Fibroblast of lung (primary cell): ENCODE data around the gene TBC1D14. TPM values are rescaled to one million over a fixed set of nuclear protein-coding genes. Genes with fewer than 3 reads are reported as not detected.
"Not testable (repeated sequence)": the region's sequence is repeated elsewhere in the genome, so short reads cannot be mapped to it uniquely, and the experiment has no call there.

ENCODE experiments used
- DNase-seq, 2 donors: peaks; one replicate each; pipeline versions ENCODE4 v3.0.0 to v3.0.0-alpha.2; 2010; ENCODE audit warnings: low read depth in 2 of 2
- H2AFZ ChIP-seq: 2 replicates; pipeline ENCODE4 v1.5.1; 2012; ENCODE audit warnings: low read length, control low read depth, inconsistent platforms
- H3K27ac ChIP-seq: 2 replicates; pipeline ENCODE4 v1.5.1; 2011; ENCODE audit warnings: low read length, control low read depth; ENCODE audit not compliant: insufficient read depth
- H3K27me3 ChIP-seq: 2 replicates; pipeline ENCODE4 v1.5.1; 2011; ENCODE audit warnings: mild to moderate bottlenecking, low read length; ENCODE audit not compliant: control insufficient read depth, insufficient read depth
- H3K36me3 ChIP-seq: 2 replicates; pipeline ENCODE4 v1.5.1; 2011; ENCODE audit warnings: low read length; ENCODE audit not compliant: control insufficient read depth, insufficient read depth
- H3K4me1 ChIP-seq: 2 replicates; pipeline ENCODE4 v1.5.1; 2011; ENCODE audit warnings: low read length; ENCODE audit not compliant: control insufficient read depth, insufficient read depth; ENCODE audit errors: extremely low read depth
- H3K4me2 ChIP-seq: 2 replicates; pipeline ENCODE4 v1.5.1; 2011; ENCODE audit warnings: low read length, control low read depth; ENCODE audit not compliant: insufficient read depth; ENCODE audit errors: extremely low read depth
- H3K4me3 ChIP-seq, 4 experiments: fragments of 200-600 bp in 1 of 4; sonication (generic) in 1 of 4; replicated peaks in 1 of 4; 2 replicates each; pipeline ENCODE4 v1.5.1; 2011 to 2016; ENCODE audit warnings: low read length in 4 of 4, low read depth in 3 of 4, mild to moderate bottlenecking in 3 of 4, control low read depth in 2 of 4, inconsistent platforms in 1 of 4, mixed read lengths in 1 of 4; ENCODE audit not compliant: insufficient read depth in 1 of 4; ENCODE audit errors: control extremely low read depth in 1 of 4
- H3K79me2 ChIP-seq: 2 replicates; pipeline ENCODE4 v1.5.1; 2012; ENCODE audit warnings: mild to moderate bottlenecking, low read length, inconsistent platforms; ENCODE audit not compliant: control insufficient read depth, insufficient read depth
- H3K9ac ChIP-seq: 2 replicates; pipeline ENCODE4 v1.5.1; 2011; ENCODE audit warnings: mild to moderate bottlenecking, low read length, control low read depth; ENCODE audit not compliant: insufficient read depth
- H3K9me3 ChIP-seq: 2 replicates; pipeline ENCODE4 v1.5.1; 2012; ENCODE audit warnings: low read depth, low read length; ENCODE audit not compliant: control insufficient read depth, insufficient read depth
- H4K20me1 ChIP-seq: 2 replicates; pipeline ENCODE4 v1.5.1; 2011; ENCODE audit warnings: low read length; ENCODE audit not compliant: control insufficient read depth, insufficient read depth; ENCODE audit errors: extremely low read depth
- EZH2 ChIP-seq: IDR thresholded peaks from 2 replicates; pipeline ENCODE4 v1.5.1; 2012; ENCODE audit warnings: low read length, control low read depth, mild to moderate bottlenecking; ENCODE audit errors: missing control alignments
- polyA plus RNA-seq, 2 donors: library from polyadenylated mRNA; depleted of rRNA in 1 of 2; stranded (reverse) in 1 of 2; unstranded in 1 of 2; fragments of >200 nt; gene quantifications; 2 replicates each; pipeline ENCODE4 v1.2.1, GENCODE V29; 2011 to 2012; ENCODE audit warnings: missing spikeins in 1 of 2
- total RNA-seq: library from RNA; depleted of rRNA; stranded (reverse); fragments of >200 nt; gene quantifications from 2 replicates; pipeline ENCODE4 v1.2.1, GENCODE V29; 2014
- TF ChIP-seq, protein P1 (sequence below), 2 donors: IDR thresholded peaks in 1 of 2; conservative IDR thresholded peaks in 1 of 2; 1 replicate in 1 of 2; 2 replicates in 1 of 2; pipeline ENCODE4 v1.5.1; 2011 to 2012; ENCODE audit warnings: low read length in 2 of 2, control low read depth in 1 of 2, inconsistent platforms in 1 of 2, low read depth in 1 of 2, mild to moderate bottlenecking in 1 of 2

Gene TBC1D14
- total and polyA plus RNA-seq, 2 donors (not counting 1 experiment from before 2014, with no cell fraction given), result 26.9 to 37.7 TPM

DNA sequence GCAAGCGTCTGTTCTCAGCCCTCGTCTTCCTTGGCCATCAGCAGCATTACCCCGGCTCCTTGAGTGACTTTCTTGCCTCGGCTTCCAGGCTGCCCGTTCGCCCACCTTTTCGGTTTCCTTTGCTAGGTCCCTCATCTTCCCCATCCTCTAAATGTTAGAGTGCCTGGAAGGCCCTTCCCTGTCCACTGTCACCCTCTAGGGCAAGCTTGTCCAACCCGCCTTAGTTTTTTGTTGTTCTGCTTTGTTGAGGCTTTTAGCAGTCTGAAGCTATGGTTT, 62.7 kb downstream of the TBC1D14 start:
- TF ChIP-seq EZH2, result no peak
- TF ChIP-seq, protein P1, sequence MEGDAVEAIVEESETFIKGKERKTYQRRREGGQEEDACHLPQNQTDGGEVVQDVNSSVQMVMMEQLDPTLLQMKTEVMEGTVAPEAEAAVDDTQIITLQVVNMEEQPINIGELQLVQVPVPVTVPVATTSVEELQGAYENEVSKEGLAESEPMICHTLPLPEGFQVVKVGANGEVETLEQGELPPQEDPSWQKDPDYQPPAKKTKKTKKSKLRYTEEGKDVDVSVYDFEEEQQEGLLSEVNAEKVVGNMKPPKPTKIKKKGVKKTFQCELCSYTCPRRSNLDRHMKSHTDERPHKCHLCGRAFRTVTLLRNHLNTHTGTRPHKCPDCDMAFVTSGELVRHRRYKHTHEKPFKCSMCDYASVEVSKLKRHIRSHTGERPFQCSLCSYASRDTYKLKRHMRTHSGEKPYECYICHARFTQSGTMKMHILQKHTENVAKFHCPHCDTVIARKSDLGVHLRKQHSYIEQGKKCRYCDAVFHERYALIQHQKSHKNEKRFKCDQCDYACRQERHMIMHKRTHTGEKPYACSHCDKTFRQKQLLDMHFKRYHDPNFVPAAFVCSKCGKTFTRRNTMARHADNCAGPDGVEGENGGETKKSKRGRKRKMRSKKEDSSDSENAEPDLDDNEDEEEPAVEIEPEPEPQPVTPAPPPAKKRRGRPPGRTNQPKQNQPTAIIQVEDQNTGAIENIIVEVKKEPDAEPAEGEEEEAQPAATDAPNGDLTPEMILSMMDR (conservative IDR thresholded peaks at IDR 0.05 in 1 of 2, IDR thresholded peaks at IDR 0.05 in 1 of 2; ENCODE audit: low read depth in 1 of 2, low read length in 2 of 2), result no peak
- H3K79me2 ChIP-seq, result no peaks in the 10 kb centered on the region
- H3K36me3 ChIP-seq, result no peaks in the 10 kb centered on the region
- H3K9ac ChIP-seq, result no peak overlapping the region
- no peak overlapping the region for H3K27ac ChIP-seq
- H2AFZ ChIP-seq, result no peak overlapping the region
- no peaks in the 10 kb centered on the region for H3K9me3 ChIP-seq
- H3K4me1 ChIP-seq, result no peaks in the 10 kb centered on the region
- no peak overlapping the region for H3K4me2 ChIP-seq
- H4K20me1 ChIP-seq, result no peaks in the 10 kb centered on the region
- DNase-seq, result no peak
- no peak overlapping the region for H3K4me3 ChIP-seq
- H3K27me3 ChIP-seq, result no peaks in the 10 kb centered on the region

DNA sequence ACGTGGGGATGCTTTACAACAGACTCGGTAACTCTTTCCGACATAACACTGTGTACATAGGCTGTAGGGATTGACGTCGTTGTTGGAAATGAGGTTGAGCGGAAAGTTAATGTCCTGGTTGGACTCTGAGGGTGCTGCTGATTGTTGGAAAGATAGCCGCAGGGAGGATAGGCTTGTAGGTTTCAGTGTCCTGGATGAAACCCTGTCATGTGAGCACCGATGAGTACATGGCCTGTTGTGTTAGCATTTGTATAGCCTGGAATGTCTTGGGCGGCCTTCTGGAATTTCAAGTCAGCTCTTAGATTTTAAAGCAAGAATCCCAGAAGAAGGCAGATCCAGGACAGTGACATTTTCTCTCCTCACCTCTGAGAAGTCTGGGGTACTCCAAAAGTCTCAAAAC, 63.3 kb downstream of the TBC1D14 start:
- no peak for TF ChIP-seq EZH2
- TF ChIP-seq, protein P1 (conservative IDR thresholded peaks at IDR 0.05 in 1 of 2, IDR thresholded peaks at IDR 0.05 in 1 of 2; ENCODE audit: low read depth in 1 of 2, low read length in 2 of 2), result no peak
- no peaks in the 10 kb centered on the region for H3K79me2 ChIP-seq
- no peak overlapping the region for H3K4me2 ChIP-seq
- no peaks in the 10 kb centered on the region for H3K27me3 ChIP-seq
- H2AFZ ChIP-seq, result no peak overlapping the region
- H4K20me1 ChIP-seq, result no peaks in the 10 kb centered on the region
- no peak overlapping the region for H3K4me3 ChIP-seq
- peak in 1 of 2 donors; percentile 11 for DNase-seq
- no peak overlapping the region for H3K27ac ChIP-seq
- no peak overlapping the region for H3K9ac ChIP-seq
- no peaks in the 10 kb centered on the region for H3K9me3 ChIP-seq
- H3K36me3 ChIP-seq, result no peaks in the 10 kb centered on the region
- no peaks in the 10 kb centered on the region for H3K4me1 ChIP-seq

DNA sequence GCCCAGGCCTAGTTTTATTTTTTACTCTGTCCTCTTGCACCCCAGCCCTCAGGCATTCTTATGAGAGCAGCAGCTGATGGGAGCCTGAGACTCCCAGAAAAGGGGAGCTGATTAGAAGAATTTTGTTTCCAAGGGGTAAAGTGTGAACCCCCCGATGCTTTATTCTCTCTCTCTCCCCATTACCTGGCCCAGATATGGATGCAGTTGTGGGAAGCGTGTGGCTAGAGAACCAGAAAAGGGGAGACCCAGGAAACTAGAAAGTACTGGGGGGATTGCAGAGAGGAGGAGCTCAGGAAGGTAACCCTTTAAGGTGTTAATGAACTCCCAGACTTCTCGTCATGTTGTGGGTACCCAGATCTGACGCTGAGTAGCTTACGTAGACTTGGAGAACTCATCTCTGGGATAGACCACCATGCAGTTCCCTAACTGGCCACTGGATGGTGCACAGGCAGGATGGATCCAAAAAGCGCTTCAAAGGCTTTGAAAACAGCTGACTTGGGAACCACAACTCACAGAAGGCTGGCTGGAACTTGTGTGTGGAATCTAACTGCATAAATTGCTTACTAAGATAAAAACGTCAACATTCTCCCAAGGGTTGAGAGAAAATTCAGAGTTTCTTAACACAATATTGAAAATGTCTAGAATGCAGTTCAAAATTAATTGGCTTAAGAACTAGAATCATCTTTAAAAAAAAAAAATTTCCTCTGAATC, 64.7 kb downstream of the TBC1D14 start:
- Histone ChIP-seq H3K36me3 (no peaks in the 10 kb centered on the region), H2AFZ (no peak overlapping the region), H3K79me2 (no peaks in the 10 kb centered on the region), H3K9me3 (no peaks in the 10 kb centered on the region), H3K27ac (no peak overlapping the region), H3K4me3 (no peak overlapping the region), H3K4me1 (no peaks in the 10 kb centered on the region), H3K9ac (no peak overlapping the region), H3K27me3 (no peaks in the 10 kb centered on the region), H4K20me1 (no peaks in the 10 kb centered on the region), H3K4me2 (no peak overlapping the region)
- TF ChIP-seq EZH2, result no peak
- TF ChIP-seq, protein P1 (conservative IDR thresholded peaks at IDR 0.05 in 1 of 2, IDR thresholded peaks at IDR 0.05 in 1 of 2; ENCODE audit: low read depth in 1 of 2, low read length in 2 of 2), result peak; percentile 98 to 100
- DNase-seq, result peak; percentile 79 to 90

DNA sequence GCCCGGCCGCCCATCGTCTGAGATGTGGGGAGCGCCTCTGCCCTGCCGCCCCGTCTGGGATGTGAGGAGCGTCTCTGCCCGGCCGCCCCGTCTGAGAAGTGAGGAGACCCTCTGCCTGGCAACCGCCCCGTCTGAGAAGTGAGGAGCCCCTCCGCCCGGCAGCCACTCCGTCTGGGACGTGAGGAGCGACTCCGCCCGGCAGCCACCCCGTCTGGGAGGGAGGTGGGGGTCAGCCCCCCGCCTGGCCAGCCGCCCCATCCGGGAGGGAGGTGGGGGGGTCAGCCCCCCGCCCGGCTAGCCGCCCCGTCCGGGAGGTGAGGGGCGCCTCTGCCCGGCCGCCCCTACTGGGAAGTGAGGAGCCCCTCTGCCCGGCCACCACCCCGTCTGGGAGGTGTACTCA, 68.2 kb downstream of the TBC1D14 start:
- not testable (repeated sequence) for H3K79me2 ChIP-seq, H3K4me2 ChIP-seq, H3K9me3 ChIP-seq, H4K20me1 ChIP-seq, H3K9ac ChIP-seq, DNase-seq, H3K4me1 ChIP-seq, H2AFZ ChIP-seq, H3K4me3 ChIP-seq, H3K27ac ChIP-seq, H3K36me3 ChIP-seq, H3K27me3 ChIP-seq
